Measurements from ENCODE around the gene SYT13. TPM values are rescaled to one million over a fixed set of nuclear protein-coding genes. Genes with fewer than 3 reads are reported as not detected.

The SYT13 gene
- total RNA-seq, 1 experiment from 2014 or later, result 4.3 TPM

DNA sequence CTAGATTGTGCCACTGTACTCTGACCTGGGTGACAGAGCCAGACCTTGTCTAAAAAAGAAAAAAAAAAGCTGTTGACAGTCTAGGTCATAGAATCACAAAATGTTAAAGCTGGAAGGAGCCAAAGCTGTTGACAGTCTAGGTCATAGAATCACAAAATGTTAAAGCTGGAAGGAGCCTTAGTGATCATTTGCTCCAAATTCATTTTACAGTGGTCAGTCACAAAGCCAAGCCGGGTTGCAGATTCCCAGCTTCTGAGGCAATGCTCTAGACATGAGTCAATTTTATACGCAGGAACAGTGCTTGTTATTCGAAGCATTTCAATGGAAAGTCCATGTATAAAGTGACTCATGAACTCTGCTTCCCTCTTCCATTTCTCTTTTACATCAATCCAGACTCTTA is 47.4 kb downstream of the SYT13 start:
- H2BK12ac ChIP-seq (ENCODE audit: insufficient read length, low read depth, low read length), result no peak overlapping the region
- H3K79me2 ChIP-seq (ENCODE audit: insufficient read depth, low read length), result no peaks in the 10 kb centered on the region
- no peak overlapping the region for H3K27ac ChIP-seq (ENCODE audit: insufficient read length, low read depth, low read length)
- Mint-ChIP-seq H3K4me1 (peaks cover 0 to 3% of the 10 kb centered on the region in 2 experiments; a peak in 3 of 4 replicates), H3K27me3 (ENCODE audit: low read depth) (peaks cover 20% of the 10 kb centered on the region), H3K27ac (no peak overlapping the region), H3K9me3 (peaks cover 0 to 6% of the 10 kb centered on the region in 2 experiments; a peak in 1 of 5 replicates), H3K36me3 (ENCODE audit: insufficient read depth in 1 of 3, low read depth in 3 of 3) (no peaks in the 10 kb centered on the region), H3K4me3 (no peak overlapping the region)
- H3K4ac ChIP-seq (ENCODE audit: low read depth, low read length), result no peak overlapping the region
- no peak overlapping the region for H2BK20ac ChIP-seq (ENCODE audit: low read depth, low read length, poor library complexity, severe bottlenecking)
- no peak overlapping the region for H3T11ph ChIP-seq (ENCODE audit: low read length)
- no peak for DNase-seq
- H2BK15ac ChIP-seq (ENCODE audit: low read depth, low read length), result no peak overlapping the region
- H3K9me3 ChIP-seq (ENCODE audit: control insufficient read depth, low read depth, low read length), result no peaks in the 10 kb centered on the region
- H2BK120ac ChIP-seq (ENCODE audit: low read depth, low read length, poor library complexity, severe bottlenecking), result no peak overlapping the region
- no peaks in the 10 kb centered on the region for H3K4me1 ChIP-seq (ENCODE audit: insufficient read depth, low read length)
- H2BK5ac ChIP-seq (ENCODE audit: insufficient read length, low read length), result no peak overlapping the region
- H3K27me3 ChIP-seq (ENCODE audit: insufficient read depth, low read length), result no peaks in the 10 kb centered on the region
- no peaks in the 10 kb centered on the region for H3K79me1 ChIP-seq (ENCODE audit: insufficient read depth, low read depth, low read length, poor library complexity, severe bottlenecking)
- WGBS (ENCODE audit: extremely low coverage, insufficient read length, low lambda C conversion rate), result no CpG with 5 or more reads among the region's 3 CpGs
- no peak overlapping the region for H2AK5ac ChIP-seq (ENCODE audit: insufficient read length, low read length)
- no peak overlapping the region for H3K56ac ChIP-seq (ENCODE audit: insufficient read length, low read depth, low read length)
- TF ChIP-seq CTCF (conservative IDR thresholded peaks at IDR 0.05), result no peak
- no peak overlapping the region for H3K18ac ChIP-seq (ENCODE audit: insufficient read length, low read depth, low read length)
- no peak overlapping the region for H4K91ac ChIP-seq (ENCODE audit: insufficient read length, low read depth, low read length)
- H4K20me1 ChIP-seq (ENCODE audit: control insufficient read depth, insufficient read depth, insufficient read length), result no peaks in the 10 kb centered on the region
- no peaks in the 10 kb centered on the region for H3K23me2 ChIP-seq (ENCODE audit: insufficient read length, low read depth, low read length, poor library complexity, severe bottlenecking)
- no peak overlapping the region for H3K4me2 ChIP-seq (ENCODE audit: insufficient read depth, insufficient read length, low read length)
- H3K14ac ChIP-seq (ENCODE audit: insufficient read depth, low read length), result no peak overlapping the region
- H2AFZ ChIP-seq (ENCODE audit: low read length), result no peak overlapping the region
- H3K9ac ChIP-seq (ENCODE audit: extremely low read depth, insufficient read length, low read length), result no peak overlapping the region
- no peak overlapping the region for H4K5ac ChIP-seq (ENCODE audit: insufficient read length, low read depth, low read length)
- H4K8ac ChIP-seq (replicated peaks; ENCODE audit: insufficient read length, low read depth, low read length), result no peak overlapping the region
- H3K23ac ChIP-seq (ENCODE audit: insufficient read length, low read depth, low read length), result no peak overlapping the region
